ENCODE data around the gene JAM2. TPM values are rescaled to one million over a fixed set of nuclear protein-coding genes. Genes with fewer than 3 reads are reported as not detected.

Gene JAM2
- polyA plus RNA-seq, 2 of the 4 experiments (the other 2 are of a cell fraction): 0.01 TPM

DNA sequence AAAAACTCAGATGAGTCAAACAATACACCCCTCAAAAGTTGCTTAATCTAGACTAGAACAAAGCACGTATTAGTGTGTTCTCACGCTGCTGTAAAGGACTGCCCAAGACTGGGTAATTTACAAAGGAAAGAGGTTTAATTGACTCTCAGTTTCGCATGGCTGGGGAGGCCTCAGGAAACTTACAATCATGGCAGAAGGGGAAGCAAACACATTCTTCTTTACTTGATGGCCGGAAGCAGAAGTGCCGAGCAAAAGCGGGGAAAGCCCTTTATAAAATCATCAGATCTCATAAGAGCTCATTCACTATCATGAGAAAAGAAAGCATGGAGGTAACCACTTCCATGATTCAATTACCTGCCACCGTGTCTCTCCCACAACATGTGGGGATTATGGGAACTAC lies 10.1 kb downstream of the JAM2 start (continued):
- TF ChIP-seq, protein P1, sequence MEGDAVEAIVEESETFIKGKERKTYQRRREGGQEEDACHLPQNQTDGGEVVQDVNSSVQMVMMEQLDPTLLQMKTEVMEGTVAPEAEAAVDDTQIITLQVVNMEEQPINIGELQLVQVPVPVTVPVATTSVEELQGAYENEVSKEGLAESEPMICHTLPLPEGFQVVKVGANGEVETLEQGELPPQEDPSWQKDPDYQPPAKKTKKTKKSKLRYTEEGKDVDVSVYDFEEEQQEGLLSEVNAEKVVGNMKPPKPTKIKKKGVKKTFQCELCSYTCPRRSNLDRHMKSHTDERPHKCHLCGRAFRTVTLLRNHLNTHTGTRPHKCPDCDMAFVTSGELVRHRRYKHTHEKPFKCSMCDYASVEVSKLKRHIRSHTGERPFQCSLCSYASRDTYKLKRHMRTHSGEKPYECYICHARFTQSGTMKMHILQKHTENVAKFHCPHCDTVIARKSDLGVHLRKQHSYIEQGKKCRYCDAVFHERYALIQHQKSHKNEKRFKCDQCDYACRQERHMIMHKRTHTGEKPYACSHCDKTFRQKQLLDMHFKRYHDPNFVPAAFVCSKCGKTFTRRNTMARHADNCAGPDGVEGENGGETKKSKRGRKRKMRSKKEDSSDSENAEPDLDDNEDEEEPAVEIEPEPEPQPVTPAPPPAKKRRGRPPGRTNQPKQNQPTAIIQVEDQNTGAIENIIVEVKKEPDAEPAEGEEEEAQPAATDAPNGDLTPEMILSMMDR (IDR thresholded peaks at IDR 0.05): no peak
- no peak for TF ChIP-seq RARB (CRISPR knock-in tag; IDR thresholded peaks at IDR 0.05)
- TF ChIP-seq PHF8 (IDR thresholded peaks at IDR 0.05; ENCODE audit: borderline replicate concordance, low read depth): no peak
- TF ChIP-seq HMGXB4 (CRISPR knock-in tag; IDR thresholded peaks at IDR 0.05; ENCODE audit: borderline replicate concordance): no peak
- TF ChIP-seq BHLHE40 (IDR thresholded peaks at IDR 0.05; ENCODE audit: low read depth, low read length): no peak
- TF ChIP-seq MAZ (IDR thresholded peaks at IDR 0.05; ENCODE audit: borderline replicate concordance, low read depth, low read length): no peak
- TF ChIP-seq, protein P2, sequence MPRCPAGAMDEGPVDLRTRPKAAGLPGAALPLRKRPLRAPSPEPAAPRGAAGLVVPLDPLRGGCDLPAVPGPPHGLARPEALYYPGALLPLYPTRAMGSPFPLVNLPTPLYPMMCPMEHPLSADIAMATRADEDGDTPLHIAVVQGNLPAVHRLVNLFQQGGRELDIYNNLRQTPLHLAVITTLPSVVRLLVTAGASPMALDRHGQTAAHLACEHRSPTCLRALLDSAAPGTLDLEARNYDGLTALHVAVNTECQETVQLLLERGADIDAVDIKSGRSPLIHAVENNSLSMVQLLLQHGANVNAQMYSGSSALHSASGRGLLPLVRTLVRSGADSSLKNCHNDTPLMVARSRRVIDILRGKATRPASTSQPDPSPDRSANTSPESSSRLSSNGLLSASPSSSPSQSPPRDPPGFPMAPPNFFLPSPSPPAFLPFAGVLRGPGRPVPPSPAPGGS (IDR thresholded peaks at IDR 0.05): no peak

DNA sequence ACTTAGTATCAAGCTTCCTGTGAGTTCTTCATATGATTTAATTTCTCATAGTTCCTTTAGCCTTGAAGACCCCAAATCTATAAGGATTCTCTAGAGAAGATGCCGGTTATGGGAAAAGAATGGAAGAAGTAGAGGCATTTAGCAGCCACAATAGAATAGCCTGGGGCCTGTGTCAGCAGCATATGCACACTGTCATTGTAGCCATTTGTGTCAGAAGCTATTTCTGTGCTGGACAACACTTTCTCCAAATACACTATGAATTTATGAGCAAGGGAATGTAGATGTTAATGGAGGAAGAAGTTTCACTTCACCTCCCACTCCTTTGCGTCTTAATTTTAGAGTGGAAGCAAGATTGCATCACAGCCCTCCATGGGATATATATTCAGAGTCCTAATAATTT lies 17.4 kb downstream of the JAM2 start:
- no peaks in the 10 kb centered on the region for H3K9me3 ChIP-seq
- no peak for FAIRE-seq
- WGBS (ENCODE audit: missing lambda C conversion rate): 28% methylated on average over 2 of the region's 2 CpGs
- H3K4me2 ChIP-seq: no peak overlapping the region
- H3K4me3 ChIP-seq: no peak overlapping the region
- no peak overlapping the region for H3K27ac ChIP-seq
- CTCF ChIA-PET: no interaction called here
- no peak for DNase-seq (ENCODE audit: low read depth in 1 of 2, low spot score in 1 of 2)
- no peak for ATAC-seq
- H3K4me1 ChIP-seq: no peaks in the 10 kb centered on the region
- POLR2A ChIA-PET: no interaction called here
- TF ChIP-seq HEYL (CRISPR knock-in tag; IDR thresholded peaks at IDR 0.05): no peak

GRCh38 chr21:25657140-25657539 lies 18.1 kb downstream of the JAM2 start:
- H3K9me3 ChIP-seq: no peaks in the 10 kb centered on the region
- no peaks in the 10 kb centered on the region for H3K4me1 ChIP-seq
- 34% methylated on average over 2 of the region's 2 CpGs for WGBS (ENCODE audit: missing lambda C conversion rate)
- ChIA-PET POLR2A (no interaction called here), CTCF (no interaction called here)
- TF ChIP-seq CHD2 (IDR thresholded peaks at IDR 0.05; ENCODE audit: low read length, partially characterized antibody) (no peak), BHLHE40 (IDR thresholded peaks at IDR 0.05; ENCODE audit: low read depth, low read length) (no peak), CBX2 (IDR thresholded peaks at IDR 0.05; ENCODE audit: borderline replicate concordance, low read depth) (no peak), PBX3 (IDR thresholded peaks at IDR 0.05) (no peak), MAFK (IDR thresholded peaks at IDR 0.05; ENCODE audit: partially characterized antibody) (no peak), TP53 (CRISPR knock-in tag; IDR thresholded peaks at IDR 0.05) (no peak), RFX5 (IDR thresholded peaks at IDR 0.05) (no peak), HOXB13 (CRISPR knock-in tag; IDR thresholded peaks at IDR 0.05; ENCODE audit: low read depth) (no peak), RARB (CRISPR knock-in tag; IDR thresholded peaks at IDR 0.05) (no peak), MAX (IDR thresholded peaks at IDR 0.05) (no peak), CEBPB (IDR thresholded peaks at IDR 0.05) (no peak), CHD4 (IDR thresholded peaks at IDR 0.05; ENCODE audit: borderline replicate concordance) (no peak), HMGXB4 (CRISPR knock-in tag; IDR thresholded peaks at IDR 0.05; ENCODE audit: borderline replicate concordance) (no peak), RAD21 (conservative IDR thresholded peaks at IDR 0.05 in 1 of 2, IDR thresholded peaks at IDR 0.05 in 1 of 2) (no peak), NPAS2 (CRISPR knock-in tag; IDR thresholded peaks at IDR 0.05; ENCODE audit: borderline replicate concordance) (no peak), KDM5A (IDR thresholded peaks at IDR 0.05) (no peak)
- TF ChIP-seq, protein P3, sequence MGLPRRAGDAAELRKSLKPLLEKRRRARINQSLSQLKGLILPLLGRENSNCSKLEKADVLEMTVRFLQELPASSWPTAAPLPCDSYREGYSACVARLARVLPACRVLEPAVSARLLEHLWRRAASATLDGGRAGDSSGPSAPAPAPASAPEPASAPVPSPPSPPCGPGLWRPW (IDR thresholded peaks at IDR 0.05): no peak
- FAIRE-seq (no peak), DNase-seq (ENCODE audit: low read depth in 1 of 2, low spot score in 1 of 2) (no peak), ATAC-seq (no peak)
- no peak overlapping the region for H3K27ac ChIP-seq
- no peak overlapping the region for H3K4me3 ChIP-seq
- H3K4me2 ChIP-seq: no peak overlapping the region
